Activated CD4-positive, alpha-beta memory T cell treated with anti-CD3 and anti-CD28 coated beads, Interleukin-2, amount 10 ng/mL, durations not matched to agents 7 days and 5 days (primary cell): ENCODE data around the gene SPON2. TPM values are rescaled to one million over a fixed set of nuclear protein-coding genes. Genes with fewer than 3 reads are reported as not detected.

Experiments
- CTCF ChIA-PET: fragments of 350-600 bp; sonication (Branson Sonifier 250); formaldehyde crosslinking; loops from one replicate; lab custom pipeline; 2021; ENCODE audit warnings: antibody characterized with exemption, inconsistent platforms; lab: Charles Lee
- POLR2A ChIA-PET: fragments of 350-600 bp; sonication (Branson Sonifier 250); formaldehyde crosslinking; loops from one replicate; lab custom pipeline; 2021; ENCODE audit warnings: antibody characterized with exemption; lab: Charles Lee
- DNase-seq: peaks from one replicate; pipeline ENCODE4 v3.0.0-alpha.2; 2020
- H3K27ac Mint-ChIP-seq: one replicate; pipeline ENCODE4 v1.8.0; 2021; ENCODE audit warnings: mild to moderate bottlenecking, mixed read lengths
- H3K27me3 Mint-ChIP-seq: one replicate; pipeline ENCODE4 v1.8.0; 2021; ENCODE audit warnings: mixed read lengths
- H3K36me3 Mint-ChIP-seq: one replicate; pipeline ENCODE4 v1.8.0; 2021; ENCODE audit warnings: low read depth, mixed read lengths
- H3K4me1 Mint-ChIP-seq: one replicate; pipeline ENCODE4 v1.8.0; 2021; ENCODE audit warnings: mixed read lengths
- H3K4me3 Mint-ChIP-seq: one replicate; pipeline ENCODE4 v1.8.0; 2021; ENCODE audit warnings: mild to moderate bottlenecking, mixed read lengths
- H3K9me3 Mint-ChIP-seq: one replicate; pipeline ENCODE4 v1.8.0; 2021; ENCODE audit warnings: mixed read lengths
- total RNA-seq, 2 experiments: library from RNA; stranded (reverse); gene quantifications; one replicate each; pipeline ENCODE4 v1.2.3, GENCODE V29; 2021

Gene SPON2
- total RNA-seq, 2 experiments from 2014 or later, result 22.8 to 24.6 TPM

DNA sequence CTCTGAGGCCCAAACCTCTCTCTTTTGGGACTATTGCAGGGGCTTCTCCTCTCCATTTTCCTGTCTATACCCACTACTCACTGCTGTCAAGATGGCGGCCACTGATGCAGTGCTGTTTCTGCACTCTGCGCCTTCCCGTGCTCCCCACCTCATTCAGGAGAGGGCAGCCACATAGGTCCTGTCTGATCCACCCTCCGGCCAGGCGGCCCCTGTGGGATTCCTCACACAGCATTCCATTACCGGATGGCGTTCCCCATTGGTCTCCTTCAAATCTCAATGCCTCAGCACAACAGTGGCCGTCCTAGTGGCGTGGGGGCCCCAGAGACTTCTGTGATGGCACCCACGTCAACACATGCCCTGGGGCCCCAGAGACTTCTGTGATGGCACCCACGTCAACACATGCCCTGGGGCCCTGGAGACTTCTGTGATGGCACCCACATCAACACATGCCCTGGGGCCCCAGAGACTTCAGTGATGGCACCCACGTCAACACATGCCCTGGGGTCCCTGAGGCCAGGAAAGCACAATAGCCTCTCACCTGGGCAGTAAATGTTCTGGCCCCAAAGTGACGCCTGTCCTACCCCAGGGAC lies 7.3 kb downstream of the SPON2 start:
- Mint-ChIP-seq H3K36me3 (no peaks in the 10 kb centered on the region), H3K27ac (no peak overlapping the region), H3K27me3 (peaks cover 17% of the 10 kb centered on the region), H3K4me1 (peaks cover 25% of the 10 kb centered on the region), H3K9me3 (no peaks in the 10 kb centered on the region), H3K4me3 (no peak overlapping the region)
- ChIA-PET POLR2A (no interaction called here), CTCF (interaction anchor here (3.0 to 3.8 kb wide), 2 partner anchors 37 to 103 kb away, joined by 29 to 31 read pairs; no protein-coding TSS in a partner anchor)
- DNase-seq, result no peak

DNA sequence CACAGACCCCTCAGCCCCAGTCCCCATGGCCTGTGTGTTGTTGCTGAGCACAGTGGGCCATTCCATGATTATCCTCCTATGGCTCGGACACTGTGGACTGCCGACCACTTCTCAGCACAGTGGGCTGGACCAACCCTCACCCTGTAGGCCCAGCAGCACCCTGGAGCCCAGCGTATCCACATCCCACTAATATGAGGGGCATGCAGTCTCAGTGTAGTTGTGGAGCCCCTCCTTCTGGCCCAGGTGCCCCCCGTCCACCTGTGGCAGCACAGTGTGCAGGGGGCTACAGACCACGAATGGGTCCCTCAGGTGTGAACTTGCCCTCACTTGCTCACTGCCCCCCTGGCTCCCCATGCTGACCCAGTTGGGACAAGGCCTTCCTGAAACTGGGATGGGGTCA lies 7.9 kb downstream of the SPON2 start:
- DNase-seq, result no peak
- Mint-ChIP-seq H3K27me3 (peaks cover 18% of the 10 kb centered on the region), H3K4me3 (no peak overlapping the region), H3K9me3 (no peaks in the 10 kb centered on the region), H3K36me3 (no peaks in the 10 kb centered on the region), H3K27ac (no peak overlapping the region), H3K4me1 (peaks cover 25% of the 10 kb centered on the region)
- ChIA-PET POLR2A (interaction anchor here (1.0 kb wide), 1 partner anchor 27 kb away, joined by 3 read pairs; no protein-coding TSS in a partner anchor), CTCF (interaction anchor here (1.0 to 2.0 kb wide), 2 partner anchors 9 to 33 kb away, joined by 4 to 8 read pairs; no protein-coding TSS in a partner anchor)

DNA sequence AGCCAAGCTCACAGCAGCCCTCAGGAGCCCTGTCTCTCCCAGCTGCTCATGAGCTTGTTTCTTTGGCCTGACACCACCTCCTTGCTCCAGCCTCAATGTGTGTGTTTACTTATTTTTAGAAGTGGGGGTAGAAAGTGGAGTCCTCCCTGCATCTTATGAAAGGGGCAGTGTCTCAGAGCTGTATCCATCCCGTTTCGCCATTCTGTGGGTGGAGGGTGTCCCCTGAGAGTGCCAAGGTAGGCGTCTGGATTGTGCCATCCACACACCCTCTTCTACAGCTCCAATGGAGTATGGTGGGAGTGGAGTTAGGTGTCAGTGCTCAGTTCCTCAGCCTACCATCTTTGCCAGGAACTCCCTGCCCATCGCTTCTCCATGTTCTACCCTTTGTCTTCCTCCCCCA lies 8.3 kb downstream of the SPON2 start:
- no peak overlapping the region for H3K27ac Mint-ChIP-seq
- ChIA-PET CTCF (interaction anchor here (0.8 to 2.0 kb wide), 3 partner anchors 10 to 126 kb away, joined by 3 to 8 read pairs (median 4); no protein-coding TSS in a partner anchor), POLR2A (interaction anchor here (1.0 kb wide), 1 partner anchor 27 kb away, joined by 3 read pairs; no protein-coding TSS in a partner anchor)
- DNase-seq, result no peak
- H3K9me3 Mint-ChIP-seq, result no peaks in the 10 kb centered on the region
- no peak overlapping the region for H3K4me3 Mint-ChIP-seq
- H3K27me3 Mint-ChIP-seq, result peaks cover 21% of the 10 kb centered on the region
- H3K4me1 Mint-ChIP-seq, result peaks cover 24% of the 10 kb centered on the region
- no peaks in the 10 kb centered on the region for H3K36me3 Mint-ChIP-seq

DNA sequence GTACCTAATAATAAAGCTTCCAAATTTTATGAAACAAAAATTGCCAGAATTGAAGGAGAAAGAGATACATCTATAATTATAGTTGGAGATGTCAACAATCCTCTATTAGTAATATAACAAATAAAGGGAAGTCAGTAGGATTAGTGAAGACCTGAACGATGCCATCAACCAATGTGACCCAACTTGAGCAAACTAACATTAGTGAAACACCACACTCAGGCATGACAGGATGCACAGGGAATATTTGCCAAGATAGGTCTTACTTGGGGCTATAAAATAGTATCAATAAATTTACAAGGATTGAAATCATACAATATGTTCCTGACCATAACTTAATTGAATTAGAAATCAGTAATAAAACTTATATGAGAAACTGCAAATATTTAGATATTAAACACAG lies 12.0 kb downstream of the SPON2 start:
- Mint-ChIP-seq H3K9me3 (no peaks in the 10 kb centered on the region), H3K27ac (no peak overlapping the region), H3K27me3 (peaks cover 42% of the 10 kb centered on the region), H3K4me1 (peaks cover 8% of the 10 kb centered on the region), H3K4me3 (no peak overlapping the region), H3K36me3 (no peaks in the 10 kb centered on the region)
- CTCF ChIA-PET, result no interaction called here
- no peak for DNase-seq
- POLR2A ChIA-PET, result no interaction called here

DNA sequence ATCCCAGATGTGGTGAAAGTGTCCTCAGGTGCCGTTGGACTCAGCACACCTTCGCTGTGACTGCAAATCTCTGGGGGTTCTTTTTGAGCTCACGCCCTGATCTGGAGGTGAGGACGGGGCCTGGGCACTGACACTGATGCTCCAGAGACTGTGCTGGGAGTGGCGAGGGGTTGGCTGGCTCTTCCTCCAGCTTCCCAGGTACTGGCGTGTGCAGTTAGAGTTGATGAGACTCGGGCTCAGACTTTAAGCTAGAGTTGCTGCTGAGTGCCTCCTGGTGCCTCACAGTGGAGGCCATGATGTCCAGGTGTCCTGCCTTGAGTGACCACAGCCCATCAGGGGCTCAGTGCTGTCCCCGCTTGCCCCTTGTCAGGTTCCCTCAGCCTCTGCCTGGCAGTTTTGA lies 16.3 kb downstream of the SPON2 start:
- DNase-seq, result no peak
- H3K36me3 Mint-ChIP-seq, result no peaks in the 10 kb centered on the region
- CTCF ChIA-PET, result interaction anchor here (2.1 kb wide), 1 partner anchor 12 kb away, joined by 6 read pairs; no protein-coding TSS in a partner anchor
- H3K27ac Mint-ChIP-seq, result no peak overlapping the region
- no peaks in the 10 kb centered on the region for H3K9me3 Mint-ChIP-seq
- no peak overlapping the region for H3K4me3 Mint-ChIP-seq
- POLR2A ChIA-PET, result no interaction called here
- no peaks in the 10 kb centered on the region for H3K4me1 Mint-ChIP-seq
- peaks cover 52% of the 10 kb centered on the region for H3K27me3 Mint-ChIP-seq

DNA sequence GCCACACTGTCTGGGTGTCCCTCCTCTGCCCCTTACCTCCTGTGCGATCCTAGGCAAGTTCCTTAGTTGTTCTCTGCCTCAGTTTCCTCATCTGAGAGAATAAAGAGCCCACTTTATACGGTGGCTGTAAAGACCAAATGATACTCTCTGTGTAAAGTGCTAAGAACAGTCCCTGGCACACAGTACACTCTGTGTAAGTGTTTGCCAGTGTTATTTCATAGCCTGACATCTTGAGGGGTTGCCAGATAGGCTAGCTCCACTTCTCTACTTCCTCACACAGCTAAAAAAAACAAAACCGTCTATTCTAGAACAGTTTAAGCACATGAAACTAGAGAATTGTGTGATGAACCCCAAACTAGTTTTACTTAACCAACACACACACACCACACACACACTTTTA lies 17.1 kb downstream of the SPON2 start:
- DNase-seq, result no peak
- Mint-ChIP-seq H3K4me3 (no peak overlapping the region), H3K27me3 (peaks cover 52% of the 10 kb centered on the region), H3K9me3 (no peaks in the 10 kb centered on the region), H3K36me3 (no peaks in the 10 kb centered on the region), H3K27ac (no peak overlapping the region), H3K4me1 (no peaks in the 10 kb centered on the region)
- ChIA-PET POLR2A (no interaction called here), CTCF (interaction anchor here (2.1 kb wide), 1 partner anchor 13 kb away, joined by 6 read pairs; no protein-coding TSS in a partner anchor)

DNA sequence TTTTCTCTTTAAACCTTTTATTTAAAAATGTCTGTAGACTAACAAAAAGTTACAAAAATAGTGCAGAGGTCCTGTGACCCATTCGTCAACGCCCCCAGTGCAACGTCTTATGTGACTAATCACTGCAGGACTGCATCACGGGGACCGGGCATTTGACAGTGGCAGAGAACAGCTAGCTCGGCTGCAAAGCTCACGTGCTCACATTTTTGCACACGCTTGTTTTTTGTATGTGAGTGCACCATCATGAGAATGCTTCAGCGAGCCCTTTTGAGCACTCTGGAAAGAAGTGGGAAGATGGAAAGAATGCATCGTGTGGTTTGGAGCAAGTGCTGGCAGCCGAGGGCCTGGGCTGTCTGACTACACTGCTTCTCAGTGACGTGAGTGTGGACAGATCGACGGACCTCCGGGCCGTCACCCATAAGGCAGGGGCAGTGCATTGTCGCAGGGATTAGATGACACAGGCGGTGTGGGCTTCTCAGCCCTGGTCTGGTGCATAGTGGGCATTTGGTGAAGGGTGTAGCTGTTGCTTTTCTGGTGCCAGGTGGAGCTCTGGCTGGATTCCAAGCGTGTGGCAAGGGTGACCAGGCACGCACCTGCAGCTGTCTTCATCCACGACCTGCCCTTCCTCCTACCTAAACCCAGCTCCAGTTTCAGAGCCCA lies 17.7 kb downstream of the SPON2 start:
- Mint-ChIP-seq H3K9me3 (no peaks in the 10 kb centered on the region), H3K4me1 (no peaks in the 10 kb centered on the region), H3K36me3 (no peaks in the 10 kb centered on the region), H3K27ac (no peak overlapping the region), H3K27me3 (peaks cover 49% of the 10 kb centered on the region), H3K4me3 (no peak overlapping the region)
- CTCF ChIA-PET, result interaction anchor here (1.0 to 2.1 kb wide), 3 partner anchors 13 to 132 kb away, joined by 3 to 6 read pairs (median 3); no protein-coding TSS in a partner anchor
- no peak for DNase-seq
- POLR2A ChIA-PET, result no interaction called here

DNA sequence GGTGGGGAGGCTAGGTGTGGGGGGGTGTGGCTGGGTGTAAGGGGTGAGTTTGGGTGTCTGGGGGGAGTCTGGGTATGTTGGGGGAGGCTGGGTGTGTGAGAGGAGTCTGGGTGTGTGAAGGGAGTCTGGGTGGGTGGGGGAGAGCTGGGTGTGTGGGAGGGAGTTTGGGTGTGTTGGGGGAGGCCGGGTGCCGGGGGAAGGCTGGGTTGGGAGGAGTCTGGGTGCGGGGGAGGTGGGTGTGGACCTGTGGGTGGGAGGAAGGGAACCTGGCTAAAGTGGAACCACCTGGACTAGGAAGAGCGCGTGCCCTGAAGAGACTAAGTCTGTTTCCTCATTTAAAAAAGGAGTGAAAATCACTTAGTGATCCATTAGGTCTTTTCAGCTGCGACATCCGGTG lies 18.3 kb downstream of the SPON2 start:
- POLR2A ChIA-PET, result no interaction called here
- no peaks in the 10 kb centered on the region for H3K9me3 Mint-ChIP-seq
- DNase-seq, result no peak
- H3K27me3 Mint-ChIP-seq, result peaks cover 47% of the 10 kb centered on the region
- no peak overlapping the region for H3K27ac Mint-ChIP-seq
- no peaks in the 10 kb centered on the region for H3K36me3 Mint-ChIP-seq
- H3K4me1 Mint-ChIP-seq, result no peaks in the 10 kb centered on the region
- CTCF ChIA-PET, result interaction anchor here (1.0 to 1.3 kb wide), 2 partner anchors 23 to 132 kb away, joined by 3 read pairs; no protein-coding TSS in a partner anchor
- no peak overlapping the region for H3K4me3 Mint-ChIP-seq

DNA sequence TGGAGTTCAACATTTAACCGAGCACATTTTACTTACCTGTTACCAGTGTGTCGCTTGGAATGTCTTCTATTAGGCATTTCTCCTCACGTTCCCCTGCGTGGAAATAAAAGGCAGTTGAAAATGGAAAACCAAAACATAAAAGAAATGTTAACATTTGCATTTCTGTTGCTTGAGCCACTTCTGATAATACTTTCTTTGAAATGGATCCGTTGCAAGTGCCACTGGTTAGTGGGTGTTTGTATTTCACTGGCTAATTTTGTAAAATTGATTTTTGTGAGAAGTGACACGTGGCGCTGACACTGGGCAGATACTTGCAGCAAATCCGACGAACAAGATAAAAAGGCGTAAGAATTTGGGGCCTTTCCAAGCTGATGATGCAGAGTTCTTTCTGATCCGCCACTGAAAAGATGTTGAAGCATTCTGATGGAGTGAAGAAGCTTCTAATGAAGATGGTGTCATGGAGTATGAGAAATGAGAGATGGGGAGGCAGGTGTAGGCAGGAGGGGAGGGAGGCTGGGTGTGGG lies 18.8 kb downstream of the SPON2 start:
- Mint-ChIP-seq H3K9me3 (no peaks in the 10 kb centered on the region), H3K27me3 (peaks cover 45% of the 10 kb centered on the region), H3K4me1 (no peaks in the 10 kb centered on the region), H3K4me3 (no peak overlapping the region), H3K36me3 (no peaks in the 10 kb centered on the region), H3K27ac (no peak overlapping the region)
- ChIA-PET CTCF (interaction anchor here (1.3 kb wide), 1 partner anchor 23 kb away, joined by 3 read pairs; no protein-coding TSS in a partner anchor), POLR2A (no interaction called here)
- DNase-seq, result no peak

DNA sequence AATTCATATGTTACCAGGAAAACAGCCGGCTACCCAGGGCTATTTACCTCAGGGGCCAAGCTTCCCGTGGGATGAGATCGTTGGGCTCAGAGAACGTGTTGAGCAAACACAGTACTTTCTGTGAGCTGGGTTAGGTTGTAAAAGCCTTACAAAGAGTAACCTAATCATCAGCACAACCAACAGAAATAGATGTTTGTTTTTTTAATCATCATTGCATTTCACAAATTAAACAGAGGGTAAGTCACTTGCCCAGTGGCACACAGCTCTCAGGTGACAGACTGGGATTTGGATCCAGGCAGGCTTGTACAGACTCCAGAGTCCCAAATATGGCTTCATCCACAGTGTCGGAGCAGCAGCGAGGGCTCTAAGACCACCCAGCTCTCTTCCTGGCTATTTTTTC lies 20.1 kb downstream of the SPON2 start:
- H3K4me1 Mint-ChIP-seq, result no peaks in the 10 kb centered on the region

DNA sequence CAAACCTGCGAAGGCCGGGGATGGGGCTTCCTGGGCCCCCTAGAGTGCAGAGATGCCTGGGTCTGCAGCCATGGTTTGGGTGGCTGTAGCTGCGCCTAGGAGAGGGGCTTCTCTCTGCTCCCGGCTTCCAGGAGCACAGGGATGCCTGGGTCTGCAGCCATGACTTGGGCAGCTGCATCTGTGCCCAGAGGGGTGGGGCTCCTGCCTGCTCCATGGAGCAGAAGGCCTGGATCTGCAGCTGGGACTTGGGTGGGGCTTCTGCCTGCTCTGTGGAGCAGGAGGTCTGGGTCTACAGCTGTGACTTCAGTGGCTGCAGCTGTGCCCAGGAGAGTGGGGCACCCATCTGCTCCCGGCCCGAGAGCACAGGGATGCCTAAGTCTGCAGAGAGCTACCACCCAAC lies 20.8 kb downstream of the SPON2 start:
- ChIA-PET POLR2A (no interaction called here), CTCF (no interaction called here)
- no peak overlapping the region for H3K4me3 Mint-ChIP-seq

More for the DNA sequence above, 20.1 kb downstream of the SPON2 start:
- ChIA-PET POLR2A (no interaction called here), CTCF (interaction anchor here (0.6 kb wide), 1 partner anchor 193 kb away, joined by 3 read pairs; no protein-coding TSS in a partner anchor)
- Mint-ChIP-seq H3K4me3 (no peak overlapping the region), H3K9me3 (no peaks in the 10 kb centered on the region), H3K36me3 (no peaks in the 10 kb centered on the region), H3K27me3 (peaks cover 32% of the 10 kb centered on the region), H3K27ac (no peak overlapping the region)
- DNase-seq, result no peak

DNA sequence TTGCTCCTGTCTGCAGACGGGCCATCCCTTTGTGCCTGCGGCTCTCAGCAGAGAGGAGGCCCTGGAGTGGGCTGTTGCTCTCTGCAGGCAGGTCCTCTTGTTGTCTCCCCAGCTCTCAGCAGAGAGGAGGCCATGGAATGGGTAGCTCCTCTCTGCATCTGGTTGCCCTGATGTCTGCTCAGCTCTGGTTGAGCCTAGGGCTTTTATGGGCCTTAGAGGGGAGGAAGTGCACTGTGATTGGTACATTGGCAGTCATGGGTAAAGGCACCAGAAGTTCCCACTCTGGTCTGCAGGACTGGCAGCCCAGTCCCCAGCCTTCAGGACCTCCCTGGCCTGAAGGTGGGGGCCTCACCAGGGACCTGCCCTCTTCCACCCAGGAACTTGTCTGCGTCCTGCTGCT lies 21.5 kb downstream of the SPON2 start:
- Mint-ChIP-seq H3K27me3 (peaks cover 27% of the 10 kb centered on the region), H3K9me3 (no peaks in the 10 kb centered on the region), H3K27ac (no peak overlapping the region), H3K4me1 (no peaks in the 10 kb centered on the region), H3K36me3 (no peaks in the 10 kb centered on the region), H3K4me3 (no peak overlapping the region)
- no peak for DNase-seq
- POLR2A ChIA-PET, result no interaction called here
- CTCF ChIA-PET, result interaction anchor here (1.0 to 1.3 kb wide), 2 partner anchors 20 to 117 kb away, joined by 3 read pairs; no protein-coding TSS in a partner anchor

More for the DNA sequence above, 20.8 kb downstream of the SPON2 start:
- Mint-ChIP-seq H3K27me3 (peaks cover 30% of the 10 kb centered on the region), H3K4me1 (no peaks in the 10 kb centered on the region), H3K36me3 (no peaks in the 10 kb centered on the region), H3K27ac (no peak overlapping the region), H3K9me3 (no peaks in the 10 kb centered on the region)
- no peak for DNase-seq

DNA sequence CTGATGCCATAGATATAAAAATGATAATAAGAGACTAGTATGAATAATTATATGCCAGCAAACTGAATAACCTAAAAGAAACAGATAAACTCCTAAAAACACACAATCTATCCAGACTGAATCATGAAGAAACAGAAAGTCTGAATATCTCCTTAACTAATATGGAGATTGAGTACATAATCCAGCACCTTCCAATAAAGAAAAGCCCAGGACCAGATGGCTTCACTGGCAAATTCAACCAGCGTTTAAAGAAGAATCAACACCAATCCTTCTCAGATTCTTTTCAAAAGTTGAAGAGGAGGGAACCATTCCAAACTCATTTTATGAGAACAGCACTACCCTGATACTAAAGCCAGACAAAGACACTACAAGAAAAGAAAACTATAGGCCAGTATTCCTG lies 32.5 kb downstream of the SPON2 start:
- CTCF ChIA-PET, result interaction anchor here (1.4 kb wide), 1 partner anchor 9 kb away, joined by 3 read pairs; no protein-coding TSS in a partner anchor
- H3K27ac Mint-ChIP-seq, result no peak overlapping the region
- POLR2A ChIA-PET, result no interaction called here
- no peak overlapping the region for H3K4me3 Mint-ChIP-seq
- peaks cover 16% of the 10 kb centered on the region for H3K4me1 Mint-ChIP-seq
- H3K9me3 Mint-ChIP-seq, result no peaks in the 10 kb centered on the region
- no peak for DNase-seq
- no peaks in the 10 kb centered on the region for H3K36me3 Mint-ChIP-seq
- peaks cover 36% of the 10 kb centered on the region for H3K27me3 Mint-ChIP-seq
